ENCODE data around the gene CTNNB1. TPM values are rescaled to one million over a fixed set of nuclear protein-coding genes. Genes with fewer than 3 reads are reported as not detected.
A peak's percentile ranks its signal among the peaks of the same experiment; 100 is the strongest.

Gene CTNNB1
- total and polyA plus RNA-seq, 4 donors = 63.3 to 265 (median 151) TPM

DNA sequence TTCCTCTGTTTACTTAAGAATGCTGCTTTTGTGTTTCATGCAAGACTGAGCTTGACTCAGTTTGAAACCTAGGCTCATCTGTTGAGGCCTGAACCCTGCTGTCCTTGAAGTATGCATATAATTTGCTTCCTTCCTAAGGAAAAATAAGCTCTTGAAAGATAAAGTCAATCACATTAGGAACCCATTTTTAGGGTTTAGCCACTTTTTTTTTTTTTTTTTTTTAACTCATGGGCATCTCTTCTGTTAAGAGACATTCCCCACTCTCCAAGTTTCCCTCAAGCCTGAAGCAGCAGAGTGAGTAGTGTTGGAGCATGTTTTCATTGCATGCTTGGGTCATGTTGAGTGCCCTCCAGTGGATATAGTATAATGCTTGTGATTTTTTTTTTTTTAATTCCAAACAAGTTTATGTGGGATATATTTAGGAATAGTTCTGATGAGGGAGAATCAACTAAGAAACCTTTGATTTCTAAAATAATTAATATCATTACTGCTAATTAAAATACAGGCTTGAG lies 3.6 kb downstream of the CTNNB1 start:
- no peak overlapping the region for H3K4me3 ChIP-seq (ENCODE audit: low read depth in 1 of 3, low read length in 3 of 3)
- H3K4me1 ChIP-seq (ENCODE audit: control insufficient read depth in 4 of 4, insufficient read depth in 4 of 4, low read length in 3 of 4) = peaks cover 6 to 50% (median 34%) of the 10 kb centered on the region in 4 donors
- no peak for DNase-seq (ENCODE audit: low spot score)
- no peak overlapping the region for H3K9ac ChIP-seq (ENCODE audit: low read depth in 1 of 2, low read length in 2 of 2)
- no peak overlapping the region for H3K27ac ChIP-seq (ENCODE audit: low read depth in 1 of 2, low read length in 2 of 2)
- H3K36me3 ChIP-seq (ENCODE audit: control insufficient read depth in 4 of 4, insufficient read depth in 3 of 4, low read depth in 1 of 4, low read length in 3 of 4) = no peaks in the 10 kb centered on the region
- H3K27me3 ChIP-seq (ENCODE audit: control insufficient read depth in 4 of 4, insufficient read depth in 4 of 4, low read length in 3 of 4) = no peaks in the 10 kb centered on the region
- H3K9me3 ChIP-seq (ENCODE audit: control insufficient read depth in 4 of 4, low read length in 3 of 4) = no peaks in the 10 kb centered on the region
- TF ChIP-seq RXRA (IDR thresholded peaks at IDR 0.05) = peak in 1 of 2 donors; percentile 7
- TF ChIP-seq FOXA2 (IDR thresholded peaks at IDR 0.05) = no peak
- no peak for TF ChIP-seq JUND (IDR thresholded peaks at IDR 0.05)
- TF ChIP-seq RAD21 (IDR thresholded peaks at IDR 0.05) = peak; percentile 51 to 69
- TF ChIP-seq, protein P1, sequence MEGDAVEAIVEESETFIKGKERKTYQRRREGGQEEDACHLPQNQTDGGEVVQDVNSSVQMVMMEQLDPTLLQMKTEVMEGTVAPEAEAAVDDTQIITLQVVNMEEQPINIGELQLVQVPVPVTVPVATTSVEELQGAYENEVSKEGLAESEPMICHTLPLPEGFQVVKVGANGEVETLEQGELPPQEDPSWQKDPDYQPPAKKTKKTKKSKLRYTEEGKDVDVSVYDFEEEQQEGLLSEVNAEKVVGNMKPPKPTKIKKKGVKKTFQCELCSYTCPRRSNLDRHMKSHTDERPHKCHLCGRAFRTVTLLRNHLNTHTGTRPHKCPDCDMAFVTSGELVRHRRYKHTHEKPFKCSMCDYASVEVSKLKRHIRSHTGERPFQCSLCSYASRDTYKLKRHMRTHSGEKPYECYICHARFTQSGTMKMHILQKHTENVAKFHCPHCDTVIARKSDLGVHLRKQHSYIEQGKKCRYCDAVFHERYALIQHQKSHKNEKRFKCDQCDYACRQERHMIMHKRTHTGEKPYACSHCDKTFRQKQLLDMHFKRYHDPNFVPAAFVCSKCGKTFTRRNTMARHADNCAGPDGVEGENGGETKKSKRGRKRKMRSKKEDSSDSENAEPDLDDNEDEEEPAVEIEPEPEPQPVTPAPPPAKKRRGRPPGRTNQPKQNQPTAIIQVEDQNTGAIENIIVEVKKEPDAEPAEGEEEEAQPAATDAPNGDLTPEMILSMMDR (IDR thresholded peaks at IDR 0.05; ENCODE audit: low read depth, low read length, missing input control) = peak; percentile 18

DNA sequence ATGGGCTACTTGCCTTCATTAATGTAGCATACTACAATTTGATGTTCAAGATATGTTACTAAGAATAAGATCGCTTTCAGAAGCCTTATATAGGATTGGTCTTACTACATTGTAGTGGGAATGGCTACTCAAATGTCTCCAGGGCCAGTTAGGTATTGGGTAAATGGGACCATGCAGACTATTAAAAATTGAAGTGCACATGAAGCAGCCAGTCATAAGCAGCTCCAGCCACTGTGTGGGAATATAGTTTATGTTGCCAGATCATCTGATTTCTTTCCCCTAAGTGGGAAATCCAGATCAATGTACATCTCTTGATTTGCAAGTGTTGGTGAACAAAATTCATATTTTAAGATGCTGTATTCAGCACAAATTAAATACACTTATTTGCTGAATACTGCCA lies 5.1 kb downstream of the CTNNB1 start:
- H3K9me3 ChIP-seq (ENCODE audit: control insufficient read depth in 4 of 4, low read length in 3 of 4) = no peaks in the 10 kb centered on the region
- no peaks in the 10 kb centered on the region for H3K27me3 ChIP-seq (ENCODE audit: control insufficient read depth in 4 of 4, insufficient read depth in 4 of 4, low read length in 3 of 4)
- no peak overlapping the region for H3K9ac ChIP-seq (ENCODE audit: low read depth in 1 of 2, low read length in 2 of 2)
- no peak overlapping the region for H3K27ac ChIP-seq (ENCODE audit: low read depth in 1 of 2, low read length in 2 of 2)
- peaks cover 9 to 56% (median 34%) of the 10 kb centered on the region in 4 donors for H3K4me1 ChIP-seq (ENCODE audit: control insufficient read depth in 4 of 4, insufficient read depth in 4 of 4, low read length in 3 of 4)
- no peak overlapping the region for H3K4me3 ChIP-seq (ENCODE audit: low read depth in 1 of 3, low read length in 3 of 3)
- TF ChIP-seq FOXA2 (IDR thresholded peaks at IDR 0.05) (no peak), TAF1 (conservative IDR thresholded peaks at IDR 0.05) (no peak), HNF4G (IDR thresholded peaks at IDR 0.05) (no peak), SP1 (IDR thresholded peaks at IDR 0.05) (no peak)
- no peak for DNase-seq (ENCODE audit: low spot score)
- H3K36me3 ChIP-seq (ENCODE audit: control insufficient read depth in 4 of 4, insufficient read depth in 3 of 4, low read depth in 1 of 4, low read length in 3 of 4) = no peaks in the 10 kb centered on the region
- WGBS = 96% methylated on average over 1 of the region's 1 CpG

DNA sequence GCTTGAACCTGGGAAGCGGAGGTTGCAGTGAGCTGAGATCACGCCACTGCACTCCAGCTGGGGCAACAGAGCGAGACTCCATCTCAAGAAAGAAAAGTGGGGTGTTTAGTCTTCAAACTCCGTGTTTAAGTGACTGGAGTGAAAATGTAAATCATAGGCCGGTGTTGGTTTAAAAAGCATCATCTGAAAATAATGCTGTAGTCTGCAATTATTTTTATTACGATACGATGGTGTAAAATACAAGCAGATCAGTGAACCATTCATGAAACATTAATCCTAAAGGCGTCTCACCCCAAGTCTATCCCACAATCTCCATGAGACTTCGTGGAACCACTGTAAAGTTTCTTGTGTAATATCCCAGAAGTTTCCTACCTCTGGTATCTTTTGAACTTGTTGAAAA lies 6.3 kb downstream of the CTNNB1 start:
- H3K4me1 ChIP-seq (ENCODE audit: control insufficient read depth in 4 of 4, insufficient read depth in 4 of 4, low read length in 3 of 4) = peaks cover 9 to 55% (median 34%) of the 10 kb centered on the region in 4 donors
- WGBS = 87% methylated on average over 9 of the region's 9 CpGs
- H3K9ac ChIP-seq (ENCODE audit: low read depth in 1 of 2, low read length in 2 of 2) = no peak overlapping the region
- DNase-seq (ENCODE audit: low spot score) = no peak
- H3K9me3 ChIP-seq (ENCODE audit: control insufficient read depth in 4 of 4, low read length in 3 of 4) = no peaks in the 10 kb centered on the region
- H3K36me3 ChIP-seq (ENCODE audit: control insufficient read depth in 4 of 4, insufficient read depth in 3 of 4, low read depth in 1 of 4, low read length in 3 of 4) = no peaks in the 10 kb centered on the region
- TF ChIP-seq, protein P1 (IDR thresholded peaks at IDR 0.05; ENCODE audit: low read depth, low read length, missing input control) = no peak
- TF ChIP-seq FOXA2 (IDR thresholded peaks at IDR 0.05) (no peak), RAD21 (IDR thresholded peaks at IDR 0.05) (no peak), FOXA1 (IDR thresholded peaks at IDR 0.05) (no peak), HNF4G (IDR thresholded peaks at IDR 0.05) (no peak), RXRA (IDR thresholded peaks at IDR 0.05) (no peak), JUND (IDR thresholded peaks at IDR 0.05) (no peak), HNF4A (conservative IDR thresholded peaks at IDR 0.05) (no peak), YY1 (IDR thresholded peaks at IDR 0.05) (no peak), GABPA (IDR thresholded peaks at IDR 0.05 in 1 of 2, conservative IDR thresholded peaks at IDR 0.05 in 1 of 2) (no peak), EGR1 (IDR thresholded peaks at IDR 0.05; ENCODE audit: low read depth in 2 of 2) (no peak), NR2F2 (IDR thresholded peaks at IDR 0.05) (no peak), SP1 (IDR thresholded peaks at IDR 0.05) (no peak)
- TF ChIP-seq, protein P2, sequence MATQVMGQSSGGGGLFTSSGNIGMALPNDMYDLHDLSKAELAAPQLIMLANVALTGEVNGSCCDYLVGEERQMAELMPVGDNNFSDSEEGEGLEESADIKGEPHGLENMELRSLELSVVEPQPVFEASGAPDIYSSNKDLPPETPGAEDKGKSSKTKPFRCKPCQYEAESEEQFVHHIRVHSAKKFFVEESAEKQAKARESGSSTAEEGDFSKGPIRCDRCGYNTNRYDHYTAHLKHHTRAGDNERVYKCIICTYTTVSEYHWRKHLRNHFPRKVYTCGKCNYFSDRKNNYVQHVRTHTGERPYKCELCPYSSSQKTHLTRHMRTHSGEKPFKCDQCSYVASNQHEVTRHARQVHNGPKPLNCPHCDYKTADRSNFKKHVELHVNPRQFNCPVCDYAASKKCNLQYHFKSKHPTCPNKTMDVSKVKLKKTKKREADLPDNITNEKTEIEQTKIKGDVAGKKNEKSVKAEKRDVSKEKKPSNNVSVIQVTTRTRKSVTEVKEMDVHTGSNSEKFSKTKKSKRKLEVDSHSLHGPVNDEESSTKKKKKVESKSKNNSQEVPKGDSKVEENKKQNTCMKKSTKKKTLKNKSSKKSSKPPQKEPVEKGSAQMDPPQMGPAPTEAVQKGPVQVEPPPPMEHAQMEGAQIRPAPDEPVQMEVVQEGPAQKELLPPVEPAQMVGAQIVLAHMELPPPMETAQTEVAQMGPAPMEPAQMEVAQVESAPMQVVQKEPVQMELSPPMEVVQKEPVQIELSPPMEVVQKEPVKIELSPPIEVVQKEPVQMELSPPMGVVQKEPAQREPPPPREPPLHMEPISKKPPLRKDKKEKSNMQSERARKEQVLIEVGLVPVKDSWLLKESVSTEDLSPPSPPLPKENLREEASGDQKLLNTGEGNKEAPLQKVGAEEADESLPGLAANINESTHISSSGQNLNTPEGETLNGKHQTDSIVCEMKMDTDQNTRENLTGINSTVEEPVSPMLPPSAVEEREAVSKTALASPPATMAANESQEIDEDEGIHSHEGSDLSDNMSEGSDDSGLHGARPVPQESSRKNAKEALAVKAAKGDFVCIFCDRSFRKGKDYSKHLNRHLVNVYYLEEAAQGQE (IDR thresholded peaks at IDR 0.05) = no peak
- TF ChIP-seq, protein P3, sequence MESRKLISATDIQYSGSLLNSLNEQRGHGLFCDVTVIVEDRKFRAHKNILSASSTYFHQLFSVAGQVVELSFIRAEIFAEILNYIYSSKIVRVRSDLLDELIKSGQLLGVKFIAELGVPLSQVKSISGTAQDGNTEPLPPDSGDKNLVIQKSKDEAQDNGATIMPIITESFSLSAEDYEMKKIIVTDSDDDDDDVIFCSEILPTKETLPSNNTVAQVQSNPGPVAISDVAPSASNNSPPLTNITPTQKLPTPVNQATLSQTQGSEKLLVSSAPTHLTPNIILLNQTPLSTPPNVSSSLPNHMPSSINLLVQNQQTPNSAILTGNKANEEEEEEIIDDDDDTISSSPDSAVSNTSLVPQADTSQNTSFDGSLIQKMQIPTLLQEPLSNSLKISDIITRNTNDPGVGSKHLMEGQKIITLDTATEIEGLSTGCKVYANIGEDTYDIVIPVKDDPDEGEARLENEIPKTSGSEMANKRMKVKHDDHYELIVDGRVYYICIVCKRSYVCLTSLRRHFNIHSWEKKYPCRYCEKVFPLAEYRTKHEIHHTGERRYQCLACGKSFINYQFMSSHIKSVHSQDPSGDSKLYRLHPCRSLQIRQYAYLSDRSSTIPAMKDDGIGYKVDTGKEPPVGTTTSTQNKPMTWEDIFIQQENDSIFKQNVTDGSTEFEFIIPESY (IDR thresholded peaks at IDR 0.05) = no peak
- TF ChIP-seq, protein P4, sequence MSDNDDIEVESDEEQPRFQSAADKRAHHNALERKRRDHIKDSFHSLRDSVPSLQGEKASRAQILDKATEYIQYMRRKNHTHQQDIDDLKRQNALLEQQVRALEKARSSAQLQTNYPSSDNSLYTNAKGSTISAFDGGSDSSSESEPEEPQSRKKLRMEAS (IDR thresholded peaks at IDR 0.05) = no peak
- TF ChIP-seq, protein P5, sequence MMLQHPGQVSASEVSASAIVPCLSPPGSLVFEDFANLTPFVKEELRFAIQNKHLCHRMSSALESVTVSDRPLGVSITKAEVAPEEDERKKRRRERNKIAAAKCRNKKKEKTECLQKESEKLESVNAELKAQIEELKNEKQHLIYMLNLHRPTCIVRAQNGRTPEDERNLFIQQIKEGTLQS (IDR thresholded peaks at IDR 0.05) = no peak
- H3K27me3 ChIP-seq (ENCODE audit: control insufficient read depth in 4 of 4, insufficient read depth in 4 of 4, low read length in 3 of 4) = no peaks in the 10 kb centered on the region
- H3K4me3 ChIP-seq (ENCODE audit: low read depth in 1 of 3, low read length in 3 of 3) = no peak overlapping the region
- no peak overlapping the region for H3K27ac ChIP-seq (ENCODE audit: low read depth in 1 of 2, low read length in 2 of 2)
